ENCODE data around the gene HPS1.

HPS1 gene

GRCh38 chr10:98466861-98467505, 20.2 kb upstream of the HPS1 start:
- TF ChIP-seq HOXD13 (CRISPR knock-in tag; IDR thresholded peaks at IDR 0.05; ENCODE audit: borderline replicate concordance) (no peak), ZNF266 (tag by site-specific recombination; IDR thresholded peaks at IDR 0.05; ENCODE audit: low read depth) (no peak), SETDB1 (IDR thresholded peaks at IDR 0.05; ENCODE audit: insufficient read length, low read length) (no peak), ZFHX2 (tag by site-specific recombination; conservative IDR thresholded peaks at IDR 0.05) (0 out of 2 replicates have a peak, but pooled peaks have one; percentile 12), ZNF184 (tag by site-specific recombination; IDR thresholded peaks at IDR 0.05) (no peak), PRDM1 (tag by site-specific recombination; IDR thresholded peaks at IDR 0.05) (no peak), ZNF645 (tag by site-specific recombination; IDR thresholded peaks at IDR 0.05) (no peak), ZSCAN23 (tag by site-specific recombination; IDR thresholded peaks at IDR 0.05) (no peak), SP7 (tag by site-specific recombination; IDR thresholded peaks at IDR 0.05) (no peak)
- Histone ChIP-seq H3K36me3 (ENCODE audit: control insufficient read depth in 2 of 2, insufficient read depth in 1 of 2, low read length in 2 of 2) (no peaks in the 10 kb centered on the region), H3K4me3 (ENCODE audit: low read depth, low read length) (no peak overlapping the region), H3K9me3 (ENCODE audit: control insufficient read depth, insufficient read depth, low read depth, low read length) (no peaks in the 10 kb centered on the region), H3K4me1 (ENCODE audit: control insufficient read depth, insufficient read depth, low read length) (no peaks in the 10 kb centered on the region), H3K27ac (ENCODE audit: extremely low read depth, low read depth, low read length) (no peak overlapping the region)
- POLR2A ChIA-PET, result interaction anchor here (0.7 kb wide), 1 partner anchor 894 kb away, joined by 6 read pairs; no protein-coding TSS in a partner anchor
- CTCF ChIA-PET, result interaction anchor here (0.5 to 3.5 kb wide), 31 partner anchors 9 to 1118 kb away, joined by 3 to 17 read pairs (median 3); no protein-coding TSS in a partner anchor

GRCh38 chr10:98465866-98466265, 19.1 kb upstream of the HPS1 start:
- TF ChIP-seq SCRT2 (tag by site-specific recombination; IDR thresholded peaks at IDR 0.05), result no peak
- Histone ChIP-seq H3K27ac (ENCODE audit: extremely low read depth, low read depth, low read length) (no peak overlapping the region), H3K4me1 (ENCODE audit: control insufficient read depth, insufficient read depth, low read length) (no peaks in the 10 kb centered on the region), H3K9me3 (ENCODE audit: control insufficient read depth, insufficient read depth, low read depth, low read length) (no peaks in the 10 kb centered on the region), H3K4me3 (ENCODE audit: low read depth, low read length) (no peak overlapping the region), H3K36me3 (ENCODE audit: control insufficient read depth in 2 of 2, insufficient read depth in 1 of 2, low read length in 2 of 2) (no peaks in the 10 kb centered on the region)
- ChIA-PET CTCF (interaction anchor here (0.6 to 3.1 kb wide), 5 partner anchors 40 to 1142 kb away, joined by 3 to 17 read pairs (median 6); no protein-coding TSS in a partner anchor), POLR2A (no interaction called here)

GRCh38 chr10:98463976-98464754, 17.4 kb upstream of the HPS1 start:
- no peak overlapping the region for H3K4me3 ChIP-seq (ENCODE audit: low read depth, low read length)
- H3K27ac ChIP-seq (ENCODE audit: extremely low read depth, low read depth, low read length), result no peak overlapping the region
- no peaks in the 10 kb centered on the region for H3K36me3 ChIP-seq (ENCODE audit: control insufficient read depth in 2 of 2, insufficient read depth in 1 of 2, low read length in 2 of 2)
- no peaks in the 10 kb centered on the region for H3K9me3 ChIP-seq (ENCODE audit: control insufficient read depth, insufficient read depth, low read depth, low read length)
- POLR2A ChIA-PET, result no interaction called here
- CTCF ChIA-PET, result interaction anchor here (0.8 to 1.6 kb wide), 2 partner anchors 39 to 811 kb away, joined by 3 to 8 read pairs; no protein-coding TSS in a partner anchor
- no peaks in the 10 kb centered on the region for H3K4me1 ChIP-seq (ENCODE audit: control insufficient read depth, insufficient read depth, low read length)
- no peak for TF ChIP-seq ZNF23 (tag by site-specific recombination; IDR thresholded peaks at IDR 0.05; ENCODE audit: borderline replicate concordance)
- no peak for TF ChIP-seq ZNF843 (tag by site-specific recombination; IDR thresholded peaks at IDR 0.05)
- no peak for TF ChIP-seq PRDM2 (tag by site-specific recombination; IDR thresholded peaks at IDR 0.05; ENCODE audit: borderline replicate concordance)
- no peak for TF ChIP-seq ZNF707 (tag by site-specific recombination; IDR thresholded peaks at IDR 0.05)
- TF ChIP-seq HIC1 (tag by site-specific recombination; IDR thresholded peaks at IDR 0.05), result no peak
- no peak for TF ChIP-seq KLF8 (tag by site-specific recombination; IDR thresholded peaks at IDR 0.05)
- no peak for TF ChIP-seq ZNF530 (tag by site-specific recombination; IDR thresholded peaks at IDR 0.05; ENCODE audit: low read depth)
- no peak for TF ChIP-seq ZNF658 (tag by site-specific recombination; IDR thresholded peaks at IDR 0.05)
- no peak for TF ChIP-seq ZNF791 (tag by site-specific recombination; IDR thresholded peaks at IDR 0.05)
- TF ChIP-seq WT1 (tag by site-specific recombination; IDR thresholded peaks at IDR 0.05), result no peak
- no peak for TF ChIP-seq ZNF221 (tag by site-specific recombination; IDR thresholded peaks at IDR 0.05; ENCODE audit: borderline replicate concordance)

Data from HEK293 (cell line).